HepG2 (cell line): ENCODE data around the gene DUS3L. TPM values are rescaled to one million over a fixed set of nuclear protein-coding genes. Genes with fewer than 3 reads are reported as not detected.

Source experiments
- DMAP1 ChIP-seq: IDR thresholded peaks from 2 replicates; pipeline ENCODE4 v1.6.1; 2016
- GABPB1 ChIP-seq: IDR thresholded peaks from 2 replicates; pipeline ENCODE4 v1.6.1; 2016; ENCODE audit warnings: mild to moderate bottlenecking, missing genetic modification reagents, moderate library complexity, missing compliant biosample characterization
- ISL2 ChIP-seq: sonication (generic); formaldehyde crosslinking; IDR thresholded peaks from 2 replicates; pipeline ENCODE4 v1.5.0; 2020; ENCODE audit warnings: missing genetic modification reagents
- KDM1A ChIP-seq: IDR thresholded peaks from 2 replicates; pipeline ENCODE4 v1.6.1; 2016; ENCODE audit warnings: missing compliant biosample characterization
- MED8 ChIP-seq: sonication (generic); formaldehyde crosslinking; IDR thresholded peaks from 2 replicates; pipeline ENCODE4 v1.8.1; 2023; ENCODE audit warnings: mild to moderate bottlenecking, missing genetic modification reagents; ENCODE audit not compliant: insufficient replicate concordance
- NR2C2 ChIP-seq: sonication (generic); formaldehyde crosslinking; IDR thresholded peaks from 2 replicates; pipeline ENCODE4 v1.4.0; 2020; ENCODE audit warnings: missing genetic modification reagents, mild to moderate bottlenecking, moderate library complexity, borderline replicate concordance
- PHF21A ChIP-seq: sonication (generic); formaldehyde crosslinking; IDR thresholded peaks from 2 replicates; pipeline ENCODE4 v1.5.0; 2020; ENCODE audit warnings: mild to moderate bottlenecking, missing genetic modification reagents
- TCF7 ChIP-seq: sonication (generic); IDR thresholded peaks from 2 replicates; pipeline ENCODE4 v1.6.1; 2016; ENCODE audit warnings: antibody characterized with exemption, low read depth
- THAP11 ChIP-seq: IDR thresholded peaks from 2 replicates; pipeline ENCODE4 v1.6.1; 2016; ENCODE audit warnings: missing biosample characterization, missing genetic modification reagents
- ZBTB1 ChIP-seq: sonication (generic); formaldehyde crosslinking; IDR thresholded peaks from 2 replicates; pipeline ENCODE4 v1.4.0; 2020; ENCODE audit warnings: missing genetic modification reagents, borderline replicate concordance
- ZBTB7A ChIP-seq: sonication (generic); formaldehyde crosslinking; IDR thresholded peaks from 2 replicates; pipeline ENCODE4 v1.8.0; 2022; ENCODE audit warnings: mild to moderate bottlenecking, missing genetic modification reagents
- ZBTB7B ChIP-seq: sonication (generic); formaldehyde crosslinking; IDR thresholded peaks from 2 replicates; pipeline ENCODE4 v1.4.0; 2020; ENCODE audit warnings: missing genetic modification reagents
- ZFP90 ChIP-seq: sonication (generic); formaldehyde crosslinking; IDR thresholded peaks from 2 replicates; pipeline ENCODE4 v1.8.0; 2022; ENCODE audit warnings: missing genetic modification reagents, mild to moderate bottlenecking, inconsistent platforms, borderline replicate concordance
- ZNF3 ChIP-seq: IDR thresholded peaks from 2 replicates; pipeline ENCODE4 v1.7.0; 2017; ENCODE audit warnings: inconsistent platforms
- ZNF460 ChIP-seq: sonication (generic); formaldehyde crosslinking; IDR thresholded peaks from 2 replicates; pipeline ENCODE4 v1.5.1; 2020; ENCODE audit warnings: missing genetic modification reagents, mild to moderate bottlenecking, borderline replicate concordance
- ZNF605 ChIP-seq: sonication (generic); formaldehyde crosslinking; IDR thresholded peaks from 2 replicates; pipeline ENCODE4 v1.8.0; 2022; ENCODE audit warnings: mild to moderate bottlenecking, missing genetic modification reagents
- ZNF629 ChIP-seq: sonication (generic); formaldehyde crosslinking; conservative IDR thresholded peaks from 2 replicates; pipeline ENCODE4 v1.5.0; 2020; ENCODE audit warnings: missing genetic modification reagents
- ZNF768 ChIP-seq: sonication (generic); formaldehyde crosslinking; IDR thresholded peaks from 2 replicates; pipeline ENCODE4 v1.4.0; 2020; ENCODE audit warnings: missing genetic modification reagents
- ZNF770 ChIP-seq: sonication (generic); formaldehyde crosslinking; IDR thresholded peaks from 2 replicates; pipeline ENCODE4 v1.5.0; 2020; ENCODE audit warnings: mild to moderate bottlenecking, missing genetic modification reagents
- ZNF891 ChIP-seq: sonication (generic); formaldehyde crosslinking; IDR thresholded peaks from 2 replicates; pipeline ENCODE4 v1.5.0; 2020; ENCODE audit warnings: mild to moderate bottlenecking, missing genetic modification reagents
- polyA plus RNA-seq, 8 experiments: library from polyadenylated mRNA; depleted of rRNA in 3 of 8; stranded (reverse) in 7 of 8; unstranded in 1 of 8; fragments of >200 nt; fragmentation: Illumina TruSeq in 4 of 8; extraction: Trizol in 4 of 8; gene quantifications; 2 replicates each; pipeline versions ENCODE4 v1.2.1 to v1.2.3, GENCODE V29; 2011 to 2016; ENCODE audit warnings: low read depth in 4 of 8, missing spikeins in 1 of 8, mixed read lengths in 1 of 8; ENCODE audit not compliant: insufficient read depth in 1 of 8
- total RNA-seq, 5 experiments: library from RNA; depleted of rRNA; stranded (reverse); fragments of >200 nt; fragmentation: Illumina TruSeq; extraction: Trizol; gene quantifications; 2 replicates each; pipeline ENCODE4 v1.2.3, GENCODE V29; 2016; ENCODE audit warnings: low read depth in 1 of 5
- TF ChIP-seq, protein P1 (sequence below): sonication (generic); formaldehyde crosslinking; IDR thresholded peaks from 2 replicates; pipeline ENCODE4 v1.9.0; 2022; ENCODE audit warnings: low read depth, missing genetic modification reagents
- TF ChIP-seq, protein P2 (sequence below): sonication (generic); formaldehyde crosslinking; IDR thresholded peaks from 2 replicates; pipeline ENCODE4 v1.8.1; 2023; ENCODE audit warnings: missing genetic modification reagents, inconsistent platforms, borderline replicate concordance
- TF ChIP-seq, protein P3 (sequence below): sonication (generic); formaldehyde crosslinking; IDR thresholded peaks from 2 replicates; pipeline ENCODE4 v1.4.0; 2020; ENCODE audit warnings: mild to moderate bottlenecking, missing genetic modification reagents

Gene DUS3L
- total and polyA plus RNA-seq, 2 of the 13 experiments (the other 11 are each of a cell fraction or from before 2014, with no cell fraction given), result 13.3 to 25.1 TPM

GRCh38 chr19:5800361-5801270 is 9.7 kb upstream of the DUS3L start (continued):
- TF ChIP-seq ZFP90 (0 out of 2 replicates have a peak, but pooled peaks have one; percentile 11), ZBTB7A (CRISPR knock-in tag) (0 out of 2 replicates have a peak, but pooled peaks have one; percentile 1), ISL2 (peak; percentile 28; the same call in 1 of the 2 replicates), ZNF460 (CRISPR knock-in tag) (peak; percentile 60; the same call in 1 of the 2 replicates), ZNF629 (CRISPR knock-in tag) (0 out of 2 replicates have a peak, but pooled peaks have one; percentile 52), PHF21A (CRISPR knock-in tag) (peak; percentile 31; the same call in 1 of the 2 replicates), ZBTB7B (0 out of 2 replicates have a peak, but pooled peaks have one; percentile 42), GABPB1 (CRISPR knock-in tag) (peak; percentile 26; the same call in 1 of the 2 replicates), ZNF605 (CRISPR knock-in tag) (no peak; the same call in 1 of the 2 replicates), ZNF770 (peak; percentile 100), TCF7 (no peak), ZNF3 (0 out of 2 replicates have a peak, but pooled peaks have one; percentile 38), ZNF891 (CRISPR knock-in tag) (0 out of 2 replicates have a peak, but pooled peaks have one; percentile 34), THAP11 (CRISPR knock-in tag) (0 out of 2 replicates have a peak, but pooled peaks have one; percentile 38), MED8 (CRISPR knock-in tag) (peak; percentile 30), DMAP1 (CRISPR knock-in tag) (peak; percentile 58; the same call in 1 of the 2 replicates), NR2C2 (CRISPR knock-in tag) (peak; percentile 87), KDM1A (peak; percentile 78; the same call in 1 of the 2 replicates), ZNF768 (CRISPR knock-in tag) (peak; percentile 99), ZBTB1 (CRISPR knock-in tag) (no peak)
- TF ChIP-seq, protein P1, sequence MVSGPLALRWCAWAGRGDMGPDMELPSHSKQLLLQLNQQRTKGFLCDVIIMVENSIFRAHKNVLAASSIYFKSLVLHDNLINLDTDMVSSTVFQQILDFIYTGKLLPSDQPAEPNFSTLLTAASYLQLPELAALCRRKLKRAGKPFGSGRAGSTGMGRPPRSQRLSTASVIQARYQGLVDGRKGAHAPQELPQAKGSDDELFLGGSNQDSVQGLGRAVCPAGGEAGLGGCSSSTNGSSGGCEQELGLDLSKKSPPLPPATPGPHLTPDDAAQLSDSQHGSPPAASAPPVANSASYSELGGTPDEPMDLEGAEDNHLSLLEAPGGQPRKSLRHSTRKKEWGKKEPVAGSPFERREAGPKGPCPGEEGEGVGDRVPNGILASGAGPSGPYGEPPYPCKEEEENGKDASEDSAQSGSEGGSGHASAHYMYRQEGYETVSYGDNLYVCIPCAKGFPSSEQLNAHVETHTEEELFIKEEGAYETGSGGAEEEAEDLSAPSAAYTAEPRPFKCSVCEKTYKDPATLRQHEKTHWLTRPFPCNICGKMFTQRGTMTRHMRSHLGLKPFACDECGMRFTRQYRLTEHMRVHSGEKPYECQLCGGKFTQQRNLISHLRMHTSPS (CRISPR knock-in tag), result peak; percentile 78; the same call in 1 of the 2 replicates
- TF ChIP-seq, protein P2, sequence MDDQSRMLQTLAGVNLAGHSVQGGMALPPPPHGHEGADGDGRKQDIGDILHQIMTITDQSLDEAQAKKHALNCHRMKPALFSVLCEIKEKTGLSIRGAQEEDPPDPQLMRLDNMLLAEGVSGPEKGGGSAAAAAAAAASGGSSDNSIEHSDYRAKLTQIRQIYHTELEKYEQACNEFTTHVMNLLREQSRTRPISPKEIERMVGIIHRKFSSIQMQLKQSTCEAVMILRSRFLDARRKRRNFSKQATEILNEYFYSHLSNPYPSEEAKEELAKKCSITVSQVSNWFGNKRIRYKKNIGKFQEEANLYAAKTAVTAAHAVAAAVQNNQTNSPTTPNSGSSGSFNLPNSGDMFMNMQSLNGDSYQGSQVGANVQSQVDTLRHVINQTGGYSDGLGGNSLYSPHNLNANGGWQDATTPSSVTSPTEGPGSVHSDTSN (CRISPR knock-in tag), result no peak
- TF ChIP-seq, protein P3, sequence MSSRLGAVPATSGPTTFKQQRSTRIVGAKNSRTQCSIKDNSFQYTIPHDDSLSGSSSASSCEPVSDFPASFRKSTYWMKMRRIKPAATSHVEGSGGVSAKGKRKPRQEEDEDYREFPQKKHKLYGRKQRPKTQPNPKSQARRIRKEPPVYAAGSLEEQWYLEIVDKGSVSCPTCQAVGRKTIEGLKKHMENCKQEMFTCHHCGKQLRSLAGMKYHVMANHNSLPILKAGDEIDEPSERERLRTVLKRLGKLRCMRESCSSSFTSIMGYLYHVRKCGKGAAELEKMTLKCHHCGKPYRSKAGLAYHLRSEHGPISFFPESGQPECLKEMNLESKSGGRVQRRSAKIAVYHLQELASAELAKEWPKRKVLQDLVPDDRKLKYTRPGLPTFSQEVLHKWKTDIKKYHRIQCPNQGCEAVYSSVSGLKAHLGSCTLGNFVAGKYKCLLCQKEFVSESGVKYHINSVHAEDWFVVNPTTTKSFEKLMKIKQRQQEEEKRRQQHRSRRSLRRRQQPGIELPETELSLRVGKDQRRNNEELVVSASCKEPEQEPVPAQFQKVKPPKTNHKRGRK (CRISPR knock-in tag), result no peak
